OCI-M2 (cell line): Measurements from ENCODE around the gene CGN.
"Not testable (repeated sequence)": the region's sequence is repeated elsewhere in the genome, so short reads cannot be mapped to it uniquely, and the experiment has no call there.

Source experiments
- DNase-seq: peaks from one replicate; lab custom pipeline; 2025; ENCODE audit not compliant: unreplicated experiment; lab: John Stamatoyannopoulos, UW

CGN gene

DNA sequence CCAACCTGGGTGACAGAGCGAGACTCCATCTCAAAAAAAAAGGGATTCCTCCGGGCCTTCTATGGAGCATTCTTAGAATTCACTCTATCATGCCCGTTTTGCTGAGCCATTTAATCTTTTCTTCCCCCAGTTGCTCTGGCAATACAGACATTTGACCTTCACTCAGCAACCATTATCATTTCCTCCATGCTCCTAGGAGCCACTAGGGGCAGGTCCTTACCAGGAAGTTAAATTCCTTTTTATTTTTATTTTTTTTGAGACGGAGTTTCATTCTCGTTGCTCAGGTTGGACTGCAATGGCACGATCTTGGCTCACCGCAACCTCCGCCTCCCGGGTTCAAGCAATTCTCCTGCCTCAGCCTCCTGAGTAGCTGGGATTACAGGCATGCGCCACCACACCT lies 9.7 kb upstream of the CGN start:
- DNase-seq: no peak

DNA sequence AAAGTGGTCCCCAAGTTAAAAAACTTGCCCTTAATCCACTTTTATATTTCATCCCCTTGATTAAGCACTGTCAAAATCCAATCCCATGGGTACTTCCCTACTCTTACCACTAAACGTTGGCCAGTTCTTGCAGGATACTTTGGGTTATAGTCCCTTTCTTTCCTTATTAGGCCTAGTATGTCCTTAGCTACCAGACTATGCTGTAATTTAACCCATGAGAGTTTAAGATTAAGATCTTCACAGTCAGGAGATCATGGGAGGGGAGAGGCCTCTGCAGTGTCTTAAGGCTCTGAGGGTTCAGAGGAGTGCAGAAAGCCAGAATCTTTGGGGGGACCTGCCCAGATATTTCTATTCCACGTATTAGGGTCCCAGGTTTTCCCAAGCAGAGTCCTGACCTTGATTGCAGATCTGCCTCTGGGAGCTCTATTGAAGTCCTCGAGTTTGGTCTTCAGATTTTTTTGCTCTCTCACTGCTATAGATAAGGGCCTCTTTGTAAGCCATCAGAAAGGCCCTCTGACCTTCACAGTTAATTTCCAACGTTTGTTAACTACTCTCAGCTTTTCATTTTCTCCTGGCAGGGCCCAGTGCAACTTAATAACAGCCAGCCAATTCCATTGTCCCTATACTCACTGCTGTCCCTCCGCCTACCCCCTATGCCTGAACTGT lies 9.0 kb upstream of the CGN start:
- no peak for DNase-seq

- no peak for DNase-seq
These were observed 8.1 kb upstream of the CGN start for GRCh38 chr1:151502859-151503780.

DNA sequence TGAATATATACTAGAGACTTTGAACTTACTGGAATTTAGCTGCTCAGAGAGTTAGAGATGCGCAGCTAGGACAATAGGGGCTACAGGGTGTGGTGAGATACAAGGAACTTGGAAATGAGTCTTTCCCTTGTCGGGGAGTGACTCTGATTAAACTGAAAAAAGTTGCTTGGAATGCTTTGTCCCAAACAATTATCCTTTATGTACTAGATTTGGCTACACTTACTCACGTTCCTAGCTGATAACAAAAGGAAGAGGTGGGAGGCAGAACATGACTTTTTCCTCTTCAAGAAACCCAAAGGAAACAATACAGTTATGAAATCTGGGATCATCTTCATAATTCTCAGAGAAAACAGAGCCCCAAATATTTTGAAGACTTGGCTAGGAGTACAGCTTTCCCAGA lies 6.9 kb upstream of the CGN start:
- no peak for DNase-seq

GRCh38 chr1:151504759-151505158 lies 6.4 kb upstream of the CGN start:
- DNase-seq: no peak

DNA sequence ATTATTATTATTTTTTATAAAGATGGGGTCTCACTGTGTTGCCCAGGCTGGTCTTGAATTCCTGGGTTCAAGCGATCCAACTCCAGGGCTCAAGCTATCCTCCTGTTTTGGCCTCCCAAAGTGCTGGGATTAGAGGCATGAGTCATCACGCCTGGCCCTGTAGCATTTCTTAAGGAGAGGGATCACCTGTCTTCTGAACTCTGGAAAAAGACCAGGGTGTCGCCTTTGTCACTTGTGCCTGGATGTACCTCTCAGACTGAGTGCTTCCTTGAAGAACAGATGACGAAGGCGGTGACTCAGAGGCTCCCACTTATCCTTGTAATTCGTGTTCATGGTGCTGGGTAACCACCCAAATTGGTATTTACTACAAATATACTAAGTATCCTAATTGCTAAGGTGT lies 2.4 kb upstream of the CGN start:
- DNase-seq: no peak

DNA sequence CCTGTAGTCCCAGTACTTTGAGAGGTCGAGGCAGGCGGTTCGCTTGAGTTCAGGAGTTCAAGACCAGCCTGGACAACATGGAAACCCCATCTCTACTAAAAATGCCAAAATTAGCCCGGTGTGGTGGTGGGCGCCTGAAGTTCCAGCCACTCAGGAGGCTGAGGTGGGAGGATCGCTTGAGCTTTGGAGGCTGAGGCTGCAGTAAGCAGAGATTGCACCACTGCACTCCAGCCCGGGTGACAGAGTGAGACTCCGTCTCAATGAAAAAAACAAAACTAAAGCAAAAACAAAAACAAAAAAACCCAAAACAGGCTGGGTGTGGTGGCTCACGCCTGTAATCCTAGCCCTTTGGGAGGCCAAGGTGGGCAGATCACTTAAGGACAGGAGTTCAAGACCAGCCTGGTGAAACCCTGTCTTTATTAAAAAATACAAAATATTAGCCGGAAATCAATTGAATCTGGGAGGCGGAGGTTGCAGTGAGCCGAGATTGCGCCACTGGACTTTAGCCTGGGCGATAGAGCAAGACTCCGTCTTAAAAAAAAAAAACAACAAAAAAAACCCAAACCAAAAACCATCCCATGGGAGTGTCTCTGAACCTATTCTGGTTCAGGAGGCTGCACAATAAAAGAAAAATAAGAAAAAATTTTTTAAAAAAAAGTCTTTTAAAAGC lies 1.7 kb upstream of the CGN start:
- DNase-seq: no peak

DNA sequence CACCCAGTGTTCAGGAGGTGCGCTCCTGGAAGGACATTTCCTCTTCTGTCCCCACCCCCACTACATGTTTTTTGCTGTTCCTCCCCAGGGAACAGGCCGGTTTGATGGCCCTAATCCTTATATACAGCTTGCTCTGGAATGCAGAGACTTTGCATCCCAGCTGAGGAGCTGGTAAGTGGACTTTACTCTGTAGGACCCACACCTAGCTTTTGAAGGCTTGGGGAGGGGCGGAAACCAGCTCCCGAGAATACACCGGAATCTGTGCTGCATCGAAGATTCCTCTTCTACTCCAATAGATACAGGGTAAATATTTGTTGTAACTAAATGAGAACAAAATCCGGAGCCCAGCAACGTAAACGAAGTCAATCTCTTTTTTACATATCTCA lies 1.2 kb upstream of the CGN start:
- DNase-seq: no peak

GRCh38 chr1:151510614-151510956 lies 602 bp upstream of the CGN start:
- no peak for DNase-seq

GRCh38 chr1:151511636-151512215 lies 539 bp downstream of the CGN start:
- no peak for DNase-seq

- DNase-seq: no peak
These were observed 1.1 kb downstream of the CGN start for GRCh38 chr1:151512326-151512725.

DNA sequence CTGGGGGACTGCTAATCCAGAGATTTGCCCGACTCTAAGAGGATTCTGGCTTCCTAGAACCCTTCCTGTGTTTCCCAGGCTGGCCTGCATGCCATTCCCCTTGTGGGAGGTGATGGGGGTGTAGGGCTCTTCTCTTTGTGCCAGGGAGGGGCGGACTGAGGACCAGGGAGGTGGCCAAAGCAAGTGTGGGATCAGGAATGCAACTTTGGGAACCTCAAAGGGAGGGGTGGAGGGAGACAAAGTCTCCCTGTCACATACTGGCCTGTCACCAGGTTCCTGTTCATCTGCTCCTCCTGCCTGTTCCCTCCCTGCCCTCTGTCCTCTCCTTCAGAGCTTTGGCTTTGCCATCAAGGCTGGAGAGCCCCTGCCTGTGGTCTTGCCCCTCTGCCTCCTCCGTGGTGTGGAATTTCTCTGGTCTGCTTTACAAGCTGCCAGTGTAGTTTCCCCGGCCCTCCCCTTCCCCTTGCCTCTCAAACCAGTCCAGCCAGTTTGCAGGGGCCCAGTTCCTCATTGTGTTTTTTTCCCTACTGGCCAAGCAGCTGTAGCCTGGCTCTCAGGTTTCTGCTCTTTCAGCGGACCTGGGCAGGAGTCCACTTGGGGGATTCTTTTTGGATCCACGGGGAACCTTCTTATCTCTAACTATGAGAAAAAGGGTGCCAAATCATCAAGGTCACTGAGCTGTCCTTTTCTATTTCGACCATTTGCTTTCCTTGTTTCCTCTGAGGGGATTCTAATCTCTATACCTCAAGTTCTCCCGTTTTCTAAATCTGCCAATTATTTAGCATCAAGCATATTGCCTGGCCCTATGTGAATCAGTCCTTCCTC lies 1.8 kb downstream of the CGN start:
- no peak for DNase-seq

GRCh38 chr1:151513626-151514121 lies 2.5 kb downstream of the CGN start:
- DNase-seq: no peak

DNA sequence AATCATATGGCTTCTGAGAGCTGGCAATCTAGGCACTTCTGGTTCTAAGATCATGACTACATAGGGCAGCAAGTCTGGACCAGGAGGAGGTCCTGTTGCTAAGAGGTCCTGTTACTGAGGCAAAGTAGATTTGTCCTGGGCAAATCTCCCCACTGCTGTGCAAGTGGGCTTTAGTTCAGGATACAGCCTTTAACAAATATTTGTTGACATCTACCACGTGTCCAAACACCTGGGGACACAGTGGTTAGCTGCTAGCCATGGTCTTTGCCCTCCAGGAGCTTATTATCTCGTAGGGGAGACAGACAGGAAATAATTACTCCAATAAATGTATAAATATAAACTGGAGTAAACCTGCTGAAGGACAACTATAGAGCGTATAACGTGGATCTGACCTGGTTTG lies 3.2 kb downstream of the CGN start:
- no peak for DNase-seq

GRCh38 chr1:151515265-151515664 lies 4.1 kb downstream of the CGN start:
- no peak for DNase-seq

GRCh38 chr1:151516031-151516511 lies 4.9 kb downstream of the CGN start:
- DNase-seq: no peak

DNA sequence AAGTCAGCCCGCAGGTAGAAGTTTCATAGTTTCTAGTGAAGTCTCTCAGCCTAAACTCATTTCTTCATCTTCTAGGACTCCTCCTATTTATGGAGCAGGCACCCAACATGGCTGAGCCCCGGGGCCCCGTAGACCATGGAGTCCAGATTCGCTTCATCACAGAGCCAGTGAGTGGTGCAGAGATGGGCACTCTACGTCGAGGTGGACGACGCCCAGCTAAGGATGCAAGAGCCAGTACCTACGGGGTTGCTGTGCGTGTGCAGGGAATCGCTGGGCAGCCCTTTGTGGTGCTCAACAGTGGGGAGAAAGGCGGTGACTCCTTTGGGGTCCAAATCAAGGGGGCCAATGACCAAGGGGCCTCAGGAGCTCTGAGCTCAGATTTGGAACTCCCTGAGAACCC lies 7.2 kb downstream of the CGN start:
- DNase-seq: no peak

DNA sequence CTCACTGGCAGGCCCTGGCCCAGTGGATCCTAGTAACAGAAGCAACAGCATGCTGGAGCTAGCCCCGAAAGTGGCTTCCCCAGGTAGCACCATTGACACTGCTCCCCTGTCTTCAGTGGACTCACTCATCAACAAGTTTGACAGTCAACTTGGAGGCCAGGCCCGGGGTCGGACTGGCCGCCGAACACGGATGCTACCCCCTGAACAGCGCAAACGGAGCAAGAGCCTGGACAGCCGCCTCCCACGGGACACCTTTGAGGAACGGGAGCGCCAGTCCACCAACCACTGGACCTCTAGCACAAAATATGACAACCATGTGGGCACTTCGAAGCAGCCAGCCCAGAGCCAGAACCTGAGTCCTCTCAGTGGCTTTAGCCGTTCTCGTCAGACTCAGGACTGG lies 7.7 kb downstream of the CGN start:
- no peak for DNase-seq

GRCh38 chr1:151519667-151520066 lies 8.5 kb downstream of the CGN start:
- no peak for DNase-seq

- no peak for DNase-seq
These were observed 9.2 kb downstream of the CGN start for GRCh38 chr1:151520359-151520758.

- not testable (repeated sequence) for DNase-seq
These were observed 11.2 kb downstream of the CGN start for GRCh38 chr1:151522427-151522826.
